Transverse colon (tissue), 3 donors: ENCODE data around the gene LGALS9C.
"Not testable (repeated sequence)": the region's sequence is repeated elsewhere in the genome, so short reads cannot be mapped to it uniquely, and the experiment has no call there.

Source experiments
- POLR2A ChIP-seq: fragments of 450-650 bp; IDR thresholded peaks from one replicate; pipeline ENCODE4 v1.6.1; 2016; ENCODE audit warnings: antibody characterized with exemption, mild to moderate bottlenecking, moderate library complexity
- TF ChIP-seq, protein P1 (sequence below), 5 experiments: fragments of 200-600 bp in 3 of 5; fragments of 450-650 bp in 2 of 5; sonication (generic) in 3 of 5; IDR thresholded peaks; 1 replicate in 2 of 5; 2 replicates in 3 of 5; pipeline ENCODE4 v1.5.1; 2016 to 2017; ENCODE audit warnings: antibody characterized with exemption in 5 of 5, inconsistent platforms in 3 of 5, mild to moderate bottlenecking in 2 of 5, moderate library complexity in 1 of 5

DNA sequence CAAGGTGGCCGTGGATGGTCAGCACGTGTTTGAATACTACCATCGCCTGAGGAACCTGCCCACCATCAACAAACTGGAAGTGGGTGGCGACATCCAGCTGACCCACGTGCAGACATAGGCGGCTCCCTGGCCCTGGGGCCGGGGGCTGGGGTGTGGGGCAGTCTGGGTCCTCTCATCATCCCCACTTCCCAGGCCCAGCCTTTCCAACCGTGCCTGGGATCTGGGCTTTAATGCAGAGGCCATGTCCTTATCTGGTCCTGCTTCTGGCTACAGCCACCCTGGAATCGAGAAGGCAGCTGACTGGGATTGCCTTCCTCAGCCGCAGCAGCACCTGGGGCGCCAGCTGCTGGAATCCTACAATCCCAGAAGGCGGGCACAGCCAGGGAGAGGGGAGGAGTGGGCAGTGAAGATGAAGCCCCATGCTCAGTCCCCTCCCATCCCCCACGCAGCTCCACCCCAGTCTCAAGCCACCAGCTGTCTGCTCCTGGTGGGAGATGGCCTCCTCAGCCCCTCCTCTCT, 17.7 kb downstream of the LGALS9C start:
- TF ChIP-seq, protein P1, sequence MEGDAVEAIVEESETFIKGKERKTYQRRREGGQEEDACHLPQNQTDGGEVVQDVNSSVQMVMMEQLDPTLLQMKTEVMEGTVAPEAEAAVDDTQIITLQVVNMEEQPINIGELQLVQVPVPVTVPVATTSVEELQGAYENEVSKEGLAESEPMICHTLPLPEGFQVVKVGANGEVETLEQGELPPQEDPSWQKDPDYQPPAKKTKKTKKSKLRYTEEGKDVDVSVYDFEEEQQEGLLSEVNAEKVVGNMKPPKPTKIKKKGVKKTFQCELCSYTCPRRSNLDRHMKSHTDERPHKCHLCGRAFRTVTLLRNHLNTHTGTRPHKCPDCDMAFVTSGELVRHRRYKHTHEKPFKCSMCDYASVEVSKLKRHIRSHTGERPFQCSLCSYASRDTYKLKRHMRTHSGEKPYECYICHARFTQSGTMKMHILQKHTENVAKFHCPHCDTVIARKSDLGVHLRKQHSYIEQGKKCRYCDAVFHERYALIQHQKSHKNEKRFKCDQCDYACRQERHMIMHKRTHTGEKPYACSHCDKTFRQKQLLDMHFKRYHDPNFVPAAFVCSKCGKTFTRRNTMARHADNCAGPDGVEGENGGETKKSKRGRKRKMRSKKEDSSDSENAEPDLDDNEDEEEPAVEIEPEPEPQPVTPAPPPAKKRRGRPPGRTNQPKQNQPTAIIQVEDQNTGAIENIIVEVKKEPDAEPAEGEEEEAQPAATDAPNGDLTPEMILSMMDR (IDR thresholded peaks at IDR 0.05), result not testable (repeated sequence)
- not testable (repeated sequence) for TF ChIP-seq POLR2A
